Measurements from ENCODE around the gene SLC13A4. TPM values are rescaled to one million over a fixed set of nuclear protein-coding genes. Genes with fewer than 3 reads are reported as not detected.

Gene SLC13A4
- total RNA-seq, 4 donors from 2014 or later = 0.26 TPM; not detected in 3

GRCh38 chr7:135684136-135684535 lies 43.9 kb downstream of the SLC13A4 start:
- Histone ChIP-seq H3K4me3 (no peak overlapping the region), H3K36me3 (no peaks in the 10 kb centered on the region), H3K4me1 (no peaks in the 10 kb centered on the region), H3K27ac (no peak overlapping the region), H3K27me3 (no peaks in the 10 kb centered on the region), H3K9me3 (no peaks in the 10 kb centered on the region)
- DNase-seq = no peak
- TF ChIP-seq CTCF (IDR thresholded peaks at IDR 0.05) = no peak
- TF ChIP-seq POLR2A (IDR thresholded peaks at IDR 0.05) = no peak
- intact Hi-C loops (cut with DNase I; ENCODE audit: low total_unique reads) = no loop called here

- Histone ChIP-seq H3K4me3 (no peak overlapping the region), H3K27me3 (no peaks in the 10 kb centered on the region), H3K9me3 (no peaks in the 10 kb centered on the region), H3K4me1 (no peaks in the 10 kb centered on the region), H3K27ac (no peak overlapping the region), H3K36me3 (no peaks in the 10 kb centered on the region)
- DNase-seq = no peak
- no peak for TF ChIP-seq POLR2A (IDR thresholded peaks at IDR 0.05)
- TF ChIP-seq CTCF (IDR thresholded peaks at IDR 0.05) = no peak
- intact Hi-C loops (cut with DNase I; ENCODE audit: low total_unique reads) = no loop called here
Observed at GRCh38 chr7:135683609-135684008, 44.4 kb downstream of the SLC13A4 start.

- H3K36me3 ChIP-seq = no peaks in the 10 kb centered on the region
- DNase-seq = no peak
- no peak for TF ChIP-seq CTCF (IDR thresholded peaks at IDR 0.05)
- no peak for TF ChIP-seq POLR2A (IDR thresholded peaks at IDR 0.05)
- H3K4me3 ChIP-seq = no peak overlapping the region
- H3K9me3 ChIP-seq = no peaks in the 10 kb centered on the region
- intact Hi-C loops (cut with DNase I; ENCODE audit: low total_unique reads) = no loop called here
- no peaks in the 10 kb centered on the region for H3K4me1 ChIP-seq
- H3K27me3 ChIP-seq = no peaks in the 10 kb centered on the region
- no peak overlapping the region for H3K27ac ChIP-seq
Observed at GRCh38 chr7:135682191-135682590, 45.8 kb downstream of the SLC13A4 start.

- TF ChIP-seq CTCF (IDR thresholded peaks at IDR 0.05) = no peak
- TF ChIP-seq POLR2A (IDR thresholded peaks at IDR 0.05) = no peak
- Histone ChIP-seq H3K36me3 (no peaks in the 10 kb centered on the region), H3K4me1 (no peaks in the 10 kb centered on the region), H3K27me3 (no peaks in the 10 kb centered on the region), H3K9me3 (no peaks in the 10 kb centered on the region), H3K4me3 (no peak overlapping the region), H3K27ac (no peak overlapping the region)
- intact Hi-C loops (cut with DNase I; ENCODE audit: low total_unique reads) = no loop called here
- no peak for DNase-seq
Observed at GRCh38 chr7:135681762-135682161, 46.2 kb downstream of the SLC13A4 start.

- no peak overlapping the region for H3K4me3 ChIP-seq
- intact Hi-C loops (cut with DNase I; ENCODE audit: low total_unique reads) = no loop called here
- H3K27ac ChIP-seq = no peak overlapping the region
- no peaks in the 10 kb centered on the region for H3K4me1 ChIP-seq
- no peak for TF ChIP-seq CTCF (IDR thresholded peaks at IDR 0.05)
- no peak for TF ChIP-seq POLR2A (IDR thresholded peaks at IDR 0.05)
- H3K36me3 ChIP-seq = no peaks in the 10 kb centered on the region
- no peaks in the 10 kb centered on the region for H3K9me3 ChIP-seq
- no peaks in the 10 kb centered on the region for H3K27me3 ChIP-seq
- peak in 1 of 2 donors; percentile 55 for DNase-seq
Observed at GRCh38 chr7:135678612-135679575, 49.1 kb downstream of the SLC13A4 start.

Data from uterus (tissue), 4 donors.